HG03060 (cell line): ENCODE results near the gene E2F6.

Experiments
- ATAC-seq: cut with Tn5 transposase; IDR thresholded peaks from one replicate; pipeline ENCODE4 v1.9.1; 2021; ENCODE audit warnings: low read depth, moderate number of reproducible peaks; ENCODE audit not compliant: unreplicated experiment

The E2F6 gene

DNA sequence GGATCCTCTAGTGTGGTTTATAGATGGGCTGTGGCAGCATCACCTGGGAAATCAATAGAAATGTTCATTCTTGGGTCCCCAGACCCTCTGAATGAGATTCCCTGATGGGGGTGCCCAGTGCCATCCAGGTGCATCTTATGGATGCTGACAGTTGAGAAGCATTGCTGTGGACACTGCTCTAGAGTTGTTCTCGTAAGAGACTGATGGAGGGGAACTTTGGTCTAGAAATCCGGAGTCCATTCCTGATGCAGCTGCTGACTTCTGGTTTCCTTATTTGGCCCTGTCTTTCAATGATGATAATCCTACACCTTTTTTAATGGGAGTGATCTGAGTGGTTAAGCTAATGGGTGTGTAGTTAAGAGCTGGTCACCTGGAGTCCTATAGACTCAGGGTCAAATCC is 28.3 kb upstream of the E2F6 start:
- ATAC-seq: no peak

- no peak for ATAC-seq
Measured at GRCh38 chr2:11493282-11493681, 27.3 kb upstream of the E2F6 start.

DNA sequence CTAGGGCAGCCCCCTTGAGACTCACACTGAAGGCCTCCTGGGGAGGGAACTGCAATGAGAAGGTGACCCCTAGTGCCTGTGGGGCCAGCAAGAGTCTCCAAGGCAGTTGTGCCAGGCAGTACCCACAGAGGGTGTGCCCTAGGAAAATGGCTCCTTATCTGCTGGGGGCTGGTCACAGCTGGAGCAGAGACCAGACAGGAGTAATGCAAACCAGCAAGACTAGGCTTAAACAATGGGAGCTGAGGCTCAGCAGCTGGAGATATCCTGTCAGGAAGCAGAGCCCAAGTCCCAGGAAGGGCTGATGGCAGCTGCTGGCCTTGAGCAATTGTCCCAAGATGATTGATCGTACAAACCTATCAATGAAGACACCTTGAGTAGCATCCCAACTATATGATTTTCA is 26.8 kb upstream of the E2F6 start:
- ATAC-seq: no peak

DNA sequence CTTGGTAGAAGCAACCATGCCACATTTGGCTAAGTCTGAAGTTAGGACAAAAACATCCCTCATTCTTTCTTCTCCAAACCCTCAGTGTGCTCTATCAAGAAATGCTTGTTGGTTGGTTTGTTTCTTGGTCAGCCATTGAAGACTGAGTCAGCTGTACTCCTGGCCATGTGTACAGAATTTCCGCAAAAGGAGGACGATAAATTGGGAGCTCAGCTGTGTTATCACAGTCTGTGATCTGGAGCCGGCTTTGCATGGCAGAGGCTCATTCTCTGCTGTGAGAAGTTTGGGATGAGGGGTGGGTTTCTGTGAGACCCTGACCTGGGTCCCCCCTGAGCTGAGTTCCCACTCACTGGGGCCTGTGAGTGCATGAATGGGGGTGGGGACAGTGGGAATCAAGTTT is 26.3 kb upstream of the E2F6 start:
- ATAC-seq: no peak

DNA sequence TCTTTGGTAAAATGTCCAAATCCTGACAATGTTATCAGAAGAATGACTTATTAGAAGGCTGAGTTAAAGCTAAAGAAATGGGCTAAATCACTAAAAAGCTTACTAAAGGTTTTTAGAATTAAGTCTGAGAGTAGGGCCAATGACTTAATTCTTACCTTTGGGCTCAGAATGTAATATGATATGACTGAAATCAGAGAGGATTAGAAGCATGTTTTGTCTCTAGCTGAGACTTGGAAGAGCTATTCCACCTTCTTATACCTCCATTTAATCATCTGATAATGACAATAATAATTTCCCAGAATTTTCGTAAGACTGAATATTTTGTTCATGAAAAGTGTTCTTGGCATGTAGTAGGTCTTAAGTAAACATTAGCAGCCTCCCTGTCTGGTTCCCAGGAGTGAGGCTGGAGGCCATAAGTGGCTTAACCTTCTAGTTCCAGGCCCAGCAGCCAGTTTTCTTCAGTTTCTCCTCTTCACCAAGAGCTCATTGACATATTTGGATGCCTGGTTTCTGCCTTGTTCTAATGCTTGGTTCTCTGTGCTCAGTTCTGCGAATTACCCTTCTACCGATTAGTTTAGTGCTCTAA is 25.5 kb upstream of the E2F6 start:
- no peak for ATAC-seq

GRCh38 chr2:11490194-11490593 is 24.2 kb upstream of the E2F6 start:
- no peak for ATAC-seq

- no peak for ATAC-seq
Measured at GRCh38 chr2:11488809-11489208, 22.8 kb upstream of the E2F6 start.

GRCh38 chr2:11483806-11484617 is 18.1 kb upstream of the E2F6 start:
- ATAC-seq: no peak

DNA sequence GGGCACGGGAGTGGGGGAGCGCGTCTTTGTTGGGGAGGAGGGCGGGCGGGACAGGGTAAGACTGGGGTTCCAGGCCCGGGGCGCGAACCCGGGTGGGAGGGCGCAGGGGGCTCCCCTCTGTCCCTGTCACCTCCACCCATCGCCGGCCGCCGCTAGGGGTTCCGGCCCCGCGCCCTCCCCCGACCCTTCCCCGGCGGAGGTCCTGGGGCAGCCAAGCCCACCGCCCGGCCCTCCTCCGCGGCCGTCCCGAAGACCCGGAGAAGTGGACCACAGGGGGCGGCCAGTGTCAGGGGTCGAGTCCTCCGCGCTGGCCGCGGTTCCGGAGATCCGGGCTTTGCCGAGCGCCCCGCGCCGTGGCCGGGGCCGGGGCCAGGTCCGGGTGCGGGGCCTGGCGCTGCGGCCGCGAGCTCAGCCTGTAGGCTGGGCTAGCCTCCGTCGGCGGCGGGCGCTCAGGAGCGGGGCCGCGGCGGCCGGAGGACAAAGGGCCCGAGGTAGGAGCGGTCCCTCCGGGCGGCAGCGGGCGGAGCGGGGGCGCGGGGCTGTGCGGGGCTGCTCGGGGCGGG is 16.6 kb upstream of the E2F6 start:
- no peak for ATAC-seq

- no peak for ATAC-seq
Measured at GRCh38 chr2:11481789-11482472, 16.0 kb upstream of the E2F6 start.

- ATAC-seq: no peak
Measured at GRCh38 chr2:11481426-11481788, 15.4 kb upstream of the E2F6 start.

GRCh38 chr2:11480859-11481258 is 14.9 kb upstream of the E2F6 start:
- ATAC-seq: no peak

DNA sequence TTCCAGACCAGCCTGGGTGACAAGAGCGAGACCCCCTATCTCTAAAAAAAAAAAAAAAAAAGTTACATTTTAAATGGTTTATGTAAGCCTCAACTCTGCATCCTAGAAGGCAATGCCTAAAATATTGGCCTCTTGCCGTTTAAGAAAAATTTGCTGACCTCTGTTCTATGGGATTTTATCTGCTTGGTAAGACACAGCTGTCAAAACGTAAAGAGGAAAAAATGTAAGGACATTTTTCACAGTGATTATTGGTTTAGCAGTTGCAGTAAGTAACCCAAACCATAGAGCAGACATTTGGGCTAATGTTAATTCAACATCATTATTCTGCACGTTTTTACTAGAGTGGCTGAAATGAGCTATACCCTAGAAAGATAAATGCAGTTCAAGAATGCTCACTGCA is 14.4 kb upstream of the E2F6 start:
- no peak for ATAC-seq

GRCh38 chr2:11478899-11479605 is 13.1 kb upstream of the E2F6 start:
- no peak for ATAC-seq

DNA sequence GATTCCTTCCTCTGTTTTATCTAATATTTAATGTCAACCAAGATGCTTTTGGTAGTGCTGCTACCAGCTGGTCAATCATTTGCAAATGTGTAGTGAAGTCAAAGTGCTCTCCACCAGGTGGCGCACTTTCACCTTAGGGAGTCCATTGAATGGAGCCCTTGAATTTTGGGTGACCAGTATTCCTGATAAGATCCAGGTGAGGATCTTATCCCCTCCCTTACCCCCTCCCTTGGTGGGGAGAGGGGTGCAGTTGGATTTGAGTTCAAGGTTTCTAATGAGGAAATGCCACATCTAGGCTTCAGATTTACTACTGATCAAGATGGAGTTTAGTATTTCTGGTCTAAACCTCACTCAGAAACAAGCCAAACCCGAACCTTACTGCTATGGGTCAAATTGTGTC is 12.0 kb upstream of the E2F6 start:
- ATAC-seq: no peak

- no peak for ATAC-seq
Measured at GRCh38 chr2:11473659-11474433, 7.9 kb upstream of the E2F6 start.

DNA sequence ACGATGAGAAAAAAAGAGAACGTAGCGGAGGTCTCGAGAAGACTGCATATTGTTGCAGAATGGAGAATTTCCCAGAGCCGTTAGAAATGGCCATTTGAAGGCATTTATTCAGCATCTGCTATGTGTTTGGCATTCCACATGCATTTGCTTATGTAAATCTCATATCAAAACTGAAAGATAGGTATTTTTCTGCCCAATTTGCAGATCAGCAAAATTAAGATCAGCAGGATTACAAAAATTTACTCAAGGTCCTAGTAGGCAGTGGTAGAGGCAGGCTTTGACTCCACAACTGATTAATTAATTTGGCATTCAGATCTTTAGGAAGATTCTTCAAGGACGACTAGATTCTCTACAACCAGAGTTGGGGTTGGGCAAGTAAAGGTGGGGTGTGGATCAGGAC is 1.8 kb upstream of the E2F6 start:
- no peak for ATAC-seq

GRCh38 chr2:11467129-11467649 is 1.2 kb upstream of the E2F6 start:
- ATAC-seq: no peak

- no peak for ATAC-seq
Measured at GRCh38 chr2:11466307-11467128, 557 bp upstream of the E2F6 start.
